Progenitor cell of endocrine pancreas (in vitro differentiated cells): ENCODE measurements around the gene SEMA6D. TPM values are rescaled to one million over a fixed set of nuclear protein-coding genes. Genes with fewer than 3 reads are reported as not detected.

Experiments used
- DNase-seq: peaks from one replicate; pipeline ENCODE4 v3.0.0; 2021; ENCODE audit warnings: low spot score; ENCODE audit not compliant: unreplicated experiment
- H3K27ac Mint-ChIP-seq: 2 replicates; pipeline ENCODE4 v1.8.0; 2021; ENCODE audit warnings: mild to moderate bottlenecking, moderate library complexity, mixed read lengths
- H3K27me3 Mint-ChIP-seq: 2 replicates; pipeline ENCODE4 v1.8.0; 2021; ENCODE audit warnings: mixed read lengths
- H3K36me3 Mint-ChIP-seq: 2 replicates; pipeline ENCODE4 v1.8.0; 2022; ENCODE audit warnings: mixed read lengths; ENCODE audit not compliant: insufficient read depth
- H3K4me1 Mint-ChIP-seq: 2 replicates; pipeline ENCODE4 v1.8.0; 2021; ENCODE audit warnings: low read depth, mixed read lengths
- H3K4me3 Mint-ChIP-seq: 2 replicates; pipeline ENCODE4 v1.8.0; 2021; ENCODE audit warnings: low read depth, mild to moderate bottlenecking, moderate library complexity, mixed read lengths
- H3K9me3 Mint-ChIP-seq: 2 replicates; pipeline ENCODE4 v1.8.0; 2021; ENCODE audit warnings: low read depth, mixed read lengths
- CTCF ChIP-seq: fragments of 200-600 bp; sonication (generic); IDR thresholded peaks from one replicate; pipeline ENCODE4 v1.5.0; 2021; ENCODE audit warnings: antibody characterized with exemption, mild to moderate bottlenecking; ENCODE audit not compliant: unreplicated experiment
- total RNA-seq: library from RNA; stranded (reverse); gene quantifications from 2 replicates; pipeline ENCODE4 v1.2.1, GENCODE V29; 2021

SEMA6D gene
- total RNA-seq, 1 donor from 2014 or later = 10.6 TPM

- no peak for TF ChIP-seq CTCF
- Mint-ChIP-seq H3K27me3 (peaks cover 15% of the 10 kb centered on the region), H3K4me1 (peaks cover 20% of the 10 kb centered on the region), H3K36me3 (no peaks in the 10 kb centered on the region), H3K4me3 (no peak overlapping the region), H3K27ac (no peak overlapping the region), H3K9me3 (no peaks in the 10 kb centered on the region)
- no peak for DNase-seq
Measured at GRCh38 chr15:47725051-47725450, 7.7 kb downstream of the SEMA6D start.

GRCh38 chr15:47725906-47726305 lies 8.6 kb downstream of the SEMA6D start:
- DNase-seq = no peak
- no peaks in the 10 kb centered on the region for H3K9me3 Mint-ChIP-seq
- peaks cover 13% of the 10 kb centered on the region for H3K27me3 Mint-ChIP-seq
- TF ChIP-seq CTCF = no peak
- no peak overlapping the region for H3K27ac Mint-ChIP-seq
- no peak overlapping the region for H3K4me3 Mint-ChIP-seq
- peaks cover 17% of the 10 kb centered on the region for H3K4me1 Mint-ChIP-seq
- H3K36me3 Mint-ChIP-seq = no peaks in the 10 kb centered on the region

- H3K4me1 Mint-ChIP-seq = peaks cover 14% of the 10 kb centered on the region
- H3K36me3 Mint-ChIP-seq = no peaks in the 10 kb centered on the region
- H3K27me3 Mint-ChIP-seq = peaks cover 13% of the 10 kb centered on the region
- H3K4me3 Mint-ChIP-seq = no peak overlapping the region
- no peak for DNase-seq
- no peaks in the 10 kb centered on the region for H3K9me3 Mint-ChIP-seq
- TF ChIP-seq CTCF = no peak
- H3K27ac Mint-ChIP-seq = no peak overlapping the region
Measured at GRCh38 chr15:47726399-47726823, 9.1 kb downstream of the SEMA6D start.

- H3K9me3 Mint-ChIP-seq = no peaks in the 10 kb centered on the region
- no peak overlapping the region for H3K27ac Mint-ChIP-seq
- no peak for DNase-seq
- peaks cover 13% of the 10 kb centered on the region for H3K27me3 Mint-ChIP-seq
- no peaks in the 10 kb centered on the region for H3K36me3 Mint-ChIP-seq
- no peak for TF ChIP-seq CTCF
- peaks cover 7% of the 10 kb centered on the region for H3K4me1 Mint-ChIP-seq
- H3K4me3 Mint-ChIP-seq = no peak overlapping the region
Measured at GRCh38 chr15:47727137-47727536, 9.8 kb downstream of the SEMA6D start.

- no peak overlapping the region for H3K27ac Mint-ChIP-seq
- no peaks in the 10 kb centered on the region for H3K9me3 Mint-ChIP-seq
- DNase-seq = no peak
- peaks cover 13% of the 10 kb centered on the region for H3K27me3 Mint-ChIP-seq
- no peak overlapping the region for H3K4me3 Mint-ChIP-seq
- peaks cover 7% of the 10 kb centered on the region for H3K4me1 Mint-ChIP-seq
- H3K36me3 Mint-ChIP-seq = no peaks in the 10 kb centered on the region
- TF ChIP-seq CTCF = no peak
Measured at GRCh38 chr15:47727676-47728075, 10.4 kb downstream of the SEMA6D start.
